Measurements from ENCODE around the gene CTAG2.
A peak's percentile ranks its signal among the peaks of the same experiment; 100 is the strongest.
"Not testable (repeated sequence)": the region's sequence is repeated elsewhere in the genome, so short reads cannot be mapped to it uniquely, and the experiment has no call there.

CTAG2 gene

GRCh38 chrX:154653413-154653812 lies at the start of gene CTAG2:
CTAG2 (minus strand) TSS chrX:154653579; CDS start chrX:154653515, 64 bp downstream.
- H3K27me3 Mint-ChIP-seq; DNase-seq (ENCODE audit: low spot score in 2 of 2); H3K4me1 Mint-ChIP-seq; H3K36me3 Mint-ChIP-seq; H3K4me3 Mint-ChIP-seq; H3K27ac Mint-ChIP-seq; ATAC-seq (ENCODE audit: low read depth); H3K9me3 Mint-ChIP-seq: not testable (repeated sequence)

GRCh38 chrX:154698630-154699248 lies 45.4 kb upstream of the CTAG2 start:
- Mint-ChIP-seq H3K36me3 (peaks cover 18% of the 10 kb centered on the region), H3K27ac (no peak overlapping the region), H3K9me3 (no peaks in the 10 kb centered on the region), H3K4me1 (peaks cover 2% of the 10 kb centered on the region), H3K27me3 (no peaks in the 10 kb centered on the region), H3K4me3 (no peak overlapping the region)
- no peak for ATAC-seq (ENCODE audit: low read depth)
- no peak for DNase-seq (ENCODE audit: low spot score in 2 of 2)

- Mint-ChIP-seq H3K4me1 (peaks cover 2% of the 10 kb centered on the region), H3K36me3 (peaks cover 18% of the 10 kb centered on the region), H3K4me3 (no peak overlapping the region), H3K9me3 (no peaks in the 10 kb centered on the region), H3K27me3 (no peaks in the 10 kb centered on the region), H3K27ac (no peak overlapping the region)
- ATAC-seq (ENCODE audit: low read depth) (no peak), DNase-seq (ENCODE audit: low spot score in 2 of 2) (no peak)
Measured at GRCh38 chrX:154696676-154697045, 43.3 kb upstream of the CTAG2 start.

- no peaks in the 10 kb centered on the region for H3K27me3 Mint-ChIP-seq
- DNase-seq (ENCODE audit: low spot score in 2 of 2) (no peak), ATAC-seq (ENCODE audit: low read depth) (no peak)
- no peak overlapping the region for H3K4me3 Mint-ChIP-seq
- no peak overlapping the region for H3K27ac Mint-ChIP-seq
- peaks cover 2% of the 10 kb centered on the region for H3K4me1 Mint-ChIP-seq
- peaks cover 19% of the 10 kb centered on the region for H3K36me3 Mint-ChIP-seq
- H3K9me3 Mint-ChIP-seq = no peaks in the 10 kb centered on the region
Measured at GRCh38 chrX:154695911-154696675, 42.7 kb upstream of the CTAG2 start.

GRCh38 chrX:154693394-154693793 lies 40.0 kb upstream of the CTAG2 start:
- H3K4me3 Mint-ChIP-seq = no peak overlapping the region
- H3K9me3 Mint-ChIP-seq = no peaks in the 10 kb centered on the region
- no peaks in the 10 kb centered on the region for H3K27me3 Mint-ChIP-seq
- H3K36me3 Mint-ChIP-seq = peaks cover 16% of the 10 kb centered on the region
- DNase-seq (ENCODE audit: low spot score in 2 of 2) (no peak), ATAC-seq (ENCODE audit: low read depth) (no peak)
- H3K4me1 Mint-ChIP-seq = peaks cover 2% of the 10 kb centered on the region
- no peak overlapping the region for H3K27ac Mint-ChIP-seq

- H3K9me3 Mint-ChIP-seq; DNase-seq (ENCODE audit: low spot score in 2 of 2); H3K4me1 Mint-ChIP-seq; H3K4me3 Mint-ChIP-seq; ATAC-seq (ENCODE audit: low read depth); H3K27me3 Mint-ChIP-seq; H3K27ac Mint-ChIP-seq: not testable (repeated sequence)
- H3K36me3 Mint-ChIP-seq = peaks cover 10% of the 10 kb centered on the region
Measured at GRCh38 chrX:154690438-154690837, 37.1 kb upstream of the CTAG2 start.

- not testable (repeated sequence) for ATAC-seq (ENCODE audit: low read depth); H3K27me3 Mint-ChIP-seq; H3K4me3 Mint-ChIP-seq; H3K4me1 Mint-ChIP-seq; DNase-seq (ENCODE audit: low spot score in 2 of 2); H3K27ac Mint-ChIP-seq
- Mint-ChIP-seq H3K36me3 (peaks cover 13% of the 10 kb centered on the region), H3K9me3 (peaks cover 17% of the 10 kb centered on the region)
Measured at GRCh38 chrX:154672084-154672483, 18.7 kb upstream of the CTAG2 start.

- H3K27me3 Mint-ChIP-seq; H3K4me1 Mint-ChIP-seq; ATAC-seq (ENCODE audit: low read depth); DNase-seq (ENCODE audit: low spot score in 2 of 2); H3K27ac Mint-ChIP-seq; H3K4me3 Mint-ChIP-seq: not testable (repeated sequence)
- H3K36me3 Mint-ChIP-seq = peaks cover 10% of the 10 kb centered on the region
- H3K9me3 Mint-ChIP-seq = peaks cover 17% of the 10 kb centered on the region
Measured at GRCh38 chrX:154670848-154671247, 17.5 kb upstream of the CTAG2 start.

- Mint-ChIP-seq H3K4me1 (peaks cover 18% of the 10 kb centered on the region), H3K9me3 (peaks cover 3% of the 10 kb centered on the region), H3K36me3 (peaks cover 4% of the 10 kb centered on the region), H3K4me3 (no peak overlapping the region), H3K27ac (peak overlapping the region; percentile 86), H3K27me3 (no peaks in the 10 kb centered on the region)
- DNase-seq (ENCODE audit: low spot score in 2 of 2) (peak in 1 of 2 donors; percentile 1), ATAC-seq (ENCODE audit: low read depth) (peak; percentile 70)
Measured at GRCh38 chrX:154661899-154662298, 8.5 kb upstream of the CTAG2 start.

GRCh38 chrX:154661170-154661569 lies 7.8 kb upstream of the CTAG2 start:
- peaks cover 4% of the 10 kb centered on the region for H3K36me3 Mint-ChIP-seq
- DNase-seq (ENCODE audit: low spot score in 2 of 2) (no peak), ATAC-seq (ENCODE audit: low read depth) (peak; percentile 44)
- H3K9me3 Mint-ChIP-seq = peaks cover 3% of the 10 kb centered on the region
- H3K27me3 Mint-ChIP-seq = no peaks in the 10 kb centered on the region
- peaks cover 18% of the 10 kb centered on the region for H3K4me1 Mint-ChIP-seq
- peak overlapping the region; percentile 33 for H3K4me3 Mint-ChIP-seq
- peak overlapping the region; percentile 63 for H3K27ac Mint-ChIP-seq

- Mint-ChIP-seq H3K36me3 (peaks cover 4% of the 10 kb centered on the region), H3K4me1 (peaks cover 18% of the 10 kb centered on the region), H3K27me3 (no peaks in the 10 kb centered on the region), H3K27ac (no peak overlapping the region), H3K4me3 (no peak overlapping the region), H3K9me3 (peaks cover 3% of the 10 kb centered on the region)
- DNase-seq (ENCODE audit: low spot score in 2 of 2) (no peak), ATAC-seq (ENCODE audit: low read depth) (no peak)
Measured at GRCh38 chrX:154660541-154660940, 7.2 kb upstream of the CTAG2 start.

- no peak overlapping the region for H3K4me3 Mint-ChIP-seq
- ATAC-seq (ENCODE audit: low read depth) (no peak), DNase-seq (ENCODE audit: low spot score in 2 of 2) (no peak)
- H3K36me3 Mint-ChIP-seq = peaks cover 4% of the 10 kb centered on the region
- H3K4me1 Mint-ChIP-seq = peaks cover 18% of the 10 kb centered on the region
- peaks cover 2% of the 10 kb centered on the region for H3K9me3 Mint-ChIP-seq
- no peak overlapping the region for H3K27ac Mint-ChIP-seq
- H3K27me3 Mint-ChIP-seq = no peaks in the 10 kb centered on the region
Measured at GRCh38 chrX:154658957-154659356, 5.6 kb upstream of the CTAG2 start.

GRCh38 chrX:154658187-154658586 lies 4.8 kb upstream of the CTAG2 start:
- H3K27me3 Mint-ChIP-seq = no peaks in the 10 kb centered on the region
- no peaks in the 10 kb centered on the region for H3K9me3 Mint-ChIP-seq
- H3K36me3 Mint-ChIP-seq = peaks cover 4% of the 10 kb centered on the region
- H3K4me3 Mint-ChIP-seq = no peak overlapping the region
- H3K27ac Mint-ChIP-seq = no peak overlapping the region
- DNase-seq (ENCODE audit: low spot score in 2 of 2) (no peak), ATAC-seq (ENCODE audit: low read depth) (no peak)
- peaks cover 15% of the 10 kb centered on the region for H3K4me1 Mint-ChIP-seq

- ATAC-seq (ENCODE audit: low read depth) (no peak), DNase-seq (ENCODE audit: low spot score in 2 of 2) (no peak)
- Mint-ChIP-seq H3K4me3 (no peak overlapping the region), H3K9me3 (no peaks in the 10 kb centered on the region), H3K27me3 (no peaks in the 10 kb centered on the region), H3K27ac (no peak overlapping the region), H3K36me3 (peaks cover 4% of the 10 kb centered on the region), H3K4me1 (peaks cover 15% of the 10 kb centered on the region)
Measured at GRCh38 chrX:154657226-154657805, 3.9 kb upstream of the CTAG2 start.
